Lower leg skin (tissue), 3 donors: ENCODE data around the gene CDC25B.

Experiments
- POLR2A ChIP-seq, 2 donors: fragments of 450-650 bp; IDR thresholded peaks; one replicate each; pipeline ENCODE4 v1.6.1; 2016 to 2017; ENCODE audit warnings: antibody characterized with exemption in 2 of 2, mild to moderate bottlenecking in 1 of 2, moderate library complexity in 1 of 2
- TF ChIP-seq, protein P1 (sequence below), 3 donors: fragments of 450-650 bp; IDR thresholded peaks; one replicate each; pipeline ENCODE4 v1.5.1; 2016; ENCODE audit warnings: antibody characterized with exemption in 3 of 3, mild to moderate bottlenecking in 3 of 3, moderate library complexity in 2 of 3

GRCh38 chr20:3796477-3797225 lies 541 bp downstream of the CDC25B start:
- TF ChIP-seq, protein P1, sequence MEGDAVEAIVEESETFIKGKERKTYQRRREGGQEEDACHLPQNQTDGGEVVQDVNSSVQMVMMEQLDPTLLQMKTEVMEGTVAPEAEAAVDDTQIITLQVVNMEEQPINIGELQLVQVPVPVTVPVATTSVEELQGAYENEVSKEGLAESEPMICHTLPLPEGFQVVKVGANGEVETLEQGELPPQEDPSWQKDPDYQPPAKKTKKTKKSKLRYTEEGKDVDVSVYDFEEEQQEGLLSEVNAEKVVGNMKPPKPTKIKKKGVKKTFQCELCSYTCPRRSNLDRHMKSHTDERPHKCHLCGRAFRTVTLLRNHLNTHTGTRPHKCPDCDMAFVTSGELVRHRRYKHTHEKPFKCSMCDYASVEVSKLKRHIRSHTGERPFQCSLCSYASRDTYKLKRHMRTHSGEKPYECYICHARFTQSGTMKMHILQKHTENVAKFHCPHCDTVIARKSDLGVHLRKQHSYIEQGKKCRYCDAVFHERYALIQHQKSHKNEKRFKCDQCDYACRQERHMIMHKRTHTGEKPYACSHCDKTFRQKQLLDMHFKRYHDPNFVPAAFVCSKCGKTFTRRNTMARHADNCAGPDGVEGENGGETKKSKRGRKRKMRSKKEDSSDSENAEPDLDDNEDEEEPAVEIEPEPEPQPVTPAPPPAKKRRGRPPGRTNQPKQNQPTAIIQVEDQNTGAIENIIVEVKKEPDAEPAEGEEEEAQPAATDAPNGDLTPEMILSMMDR (IDR thresholded peaks at IDR 0.05): no peak
- no peak for TF ChIP-seq POLR2A (IDR thresholded peaks at IDR 0.05)
